ENCODE data around the gene TENT4A. TPM values are rescaled to one million over a fixed set of nuclear protein-coding genes. Genes with fewer than 3 reads are reported as not detected.

Gene TENT4A
- total and polyA plus RNA-seq, 2 of the 13 experiments (the other 11 are each of a cell fraction or from before 2014, with no cell fraction given), result 6.3 to 13.3 TPM

GRCh38 chr5:6729386-6730310 is 16.4 kb downstream of the TENT4A start:
- DNase-seq (ENCODE audit: low spot score) (no peak), ATAC-seq (no peak), FAIRE-seq (no peak)
- Histone ChIP-seq H3K9me3 (ENCODE audit: low read length) (no peaks in the 10 kb centered on the region), H3K27me3 (ENCODE audit: control insufficient read depth in 1 of 2, insufficient read depth in 2 of 2, low read length in 2 of 2) (no peaks in the 10 kb centered on the region), H3K27ac (ENCODE audit: extremely low read length, insufficient read depth, low read length) (no peak overlapping the region), H3K36me3 (replicated peaks in 1 of 2; ENCODE audit: control insufficient read depth in 1 of 2, insufficient read depth in 2 of 2, low read length in 2 of 2) (peaks cover 13 to 39% of the 10 kb centered on the region in 2 experiments), H3K4me3 (replicated peaks in 1 of 3; ENCODE audit: insufficient read depth in 1 of 3, low read depth in 2 of 3, low read length in 3 of 3) (no peak overlapping the region), H3K4me1 (ENCODE audit: insufficient read depth, low read length) (peaks cover 36% of the 10 kb centered on the region), H3K79me2 (ENCODE audit: insufficient read depth, low read length) (peaks cover 97% of the 10 kb centered on the region), H4K20me1 (ENCODE audit: insufficient read depth, low read length) (peaks cover 38% of the 10 kb centered on the region), H3K9ac (ENCODE audit: insufficient read depth, low read depth, low read length) (no peak overlapping the region), H2AFZ (ENCODE audit: low read length) (no peak overlapping the region), H3K4me2 (ENCODE audit: low read depth, low read length) (no peak overlapping the region)
- no TSS peak for BruUV-seq (replicated peaks)
- CTCF ChIA-PET (ENCODE audit: low intra/inter-chr PET ratio, low total read pairs), result no interaction called here
- POLR2A ChIA-PET, result interaction anchor here (1.5 kb wide), 1 partner anchor 17 kb away, joined by 7 read pairs; the partner anchor contains the start of gene TENT4A
- TF ChIP-seq HDAC2 (CRISPR knock-in tag; IDR thresholded peaks at IDR 0.05) (no peak), PCBP1 (IDR thresholded peaks at IDR 0.05; ENCODE audit: borderline replicate concordance, low read depth, low read length) (no peak), SSRP1 (CRISPR knock-in tag; IDR thresholded peaks at IDR 0.05) (no peak), RAD51 (IDR thresholded peaks at IDR 0.05; ENCODE audit: borderline replicate concordance) (no peak), ZNF709 (CRISPR knock-in tag; IDR thresholded peaks at IDR 0.05) (no peak), RORA (CRISPR knock-in tag; IDR thresholded peaks at IDR 0.05) (no peak), DNMT3B (CRISPR knock-in tag; conservative IDR thresholded peaks at IDR 0.05) (no peak), TSC22D2 (CRISPR knock-in tag; IDR thresholded peaks at IDR 0.05; ENCODE audit: borderline replicate concordance) (no peak), JUND (CRISPR knock-in tag; IDR thresholded peaks at IDR 0.05) (no peak), ZBTB1 (CRISPR knock-in tag; IDR thresholded peaks at IDR 0.05; ENCODE audit: borderline replicate concordance) (no peak), NR2F6 (IDR thresholded peaks at IDR 0.05) (no peak), NR2F6 (CRISPR knock-in tag; IDR thresholded peaks at IDR 0.05) (no peak), ZNF7 (CRISPR knock-in tag; IDR thresholded peaks at IDR 0.05) (no peak), KAT7 (CRISPR knock-in tag; IDR thresholded peaks at IDR 0.05; ENCODE audit: borderline replicate concordance) (no peak), HOXA5 (CRISPR knock-in tag; IDR thresholded peaks at IDR 0.05) (no peak), ZNF3 (CRISPR knock-in tag; IDR thresholded peaks at IDR 0.05) (no peak), NCOA1 (CRISPR knock-in tag; IDR thresholded peaks at IDR 0.05) (no peak)
- TF ChIP-seq, protein P1, sequence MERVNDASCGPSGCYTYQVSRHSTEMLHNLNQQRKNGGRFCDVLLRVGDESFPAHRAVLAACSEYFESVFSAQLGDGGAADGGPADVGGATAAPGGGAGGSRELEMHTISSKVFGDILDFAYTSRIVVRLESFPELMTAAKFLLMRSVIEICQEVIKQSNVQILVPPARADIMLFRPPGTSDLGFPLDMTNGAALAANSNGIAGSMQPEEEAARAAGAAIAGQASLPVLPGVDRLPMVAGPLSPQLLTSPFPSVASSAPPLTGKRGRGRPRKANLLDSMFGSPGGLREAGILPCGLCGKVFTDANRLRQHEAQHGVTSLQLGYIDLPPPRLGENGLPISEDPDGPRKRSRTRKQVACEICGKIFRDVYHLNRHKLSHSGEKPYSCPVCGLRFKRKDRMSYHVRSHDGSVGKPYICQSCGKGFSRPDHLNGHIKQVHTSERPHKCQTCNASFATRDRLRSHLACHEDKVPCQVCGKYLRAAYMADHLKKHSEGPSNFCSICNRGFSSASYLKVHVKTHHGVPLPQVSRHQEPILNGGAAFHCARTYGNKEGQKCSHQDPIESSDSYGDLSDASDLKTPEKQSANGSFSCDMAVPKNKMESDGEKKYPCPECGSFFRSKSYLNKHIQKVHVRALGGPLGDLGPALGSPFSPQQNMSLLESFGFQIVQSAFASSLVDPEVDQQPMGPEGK (CRISPR knock-in tag; IDR thresholded peaks at IDR 0.05), result no peak
- in situ Hi-C loops (cut with HindIII; ENCODE audit: extremely low pct_ligation_motif_present, low pct_unique_long_range_greater_than_20kb) (loop anchor here (25.0 kb wide), 1 partner anchor 342 kb away; the partner anchor contains the start of gene MED10), intact Hi-C loops (cut with micrococcal nuclease; ENCODE audit: unreplicated experiment) (loop anchor here (5.0 kb wide), 1 partner anchor 97 kb away; the partner anchor contains the start of genes NSUN2 and SRD5A1)
- 94% methylated on average over 11 of the region's 12 CpGs for WGBS (ENCODE audit: low lambda C conversion rate)

Measured in HepG2 (cell line).